H9 (cell line): ENCODE data around the gene RFNG. TPM values are rescaled to one million over a fixed set of nuclear protein-coding genes. Genes with fewer than 3 reads are reported as not detected.

ENCODE experiments used
- DNase-seq: peaks from one replicate; pipeline ENCODE4 v3.0.0-alpha.2; 2017
- H2AFZ ChIP-seq: one replicate; pipeline ENCODE4 v1.6.1; 2013; ENCODE audit warnings: mild to moderate bottlenecking, low read length, control low read depth, moderate library complexity
- H2AK5ac ChIP-seq: 2 replicates; pipeline ENCODE4 v1.6.1; 2013; ENCODE audit warnings: low read length, control low read depth, mixed read lengths; ENCODE audit not compliant: insufficient read length
- H2BK120ac ChIP-seq: one replicate; pipeline ENCODE4 v1.6.1; 2013; ENCODE audit warnings: low read depth, mild to moderate bottlenecking, low read length, control low read depth, inconsistent platforms; ENCODE audit not compliant: poor library complexity, severe bottlenecking
- H2BK12ac ChIP-seq: 2 replicates; pipeline ENCODE4 v1.6.1; 2013; ENCODE audit warnings: low read length, control low read depth, mixed read lengths, low read depth; ENCODE audit not compliant: insufficient read length
- H2BK15ac ChIP-seq: 2 replicates; pipeline ENCODE4 v1.6.1; 2013; ENCODE audit warnings: low read depth, low read length, control low read depth
- H2BK20ac ChIP-seq: one replicate; pipeline ENCODE4 v1.6.1; 2013; ENCODE audit warnings: low read depth, mild to moderate bottlenecking, low read length, control low read depth, inconsistent platforms; ENCODE audit not compliant: poor library complexity, severe bottlenecking
- H2BK5ac ChIP-seq: 2 replicates; pipeline ENCODE4 v1.6.1; 2013; ENCODE audit warnings: low read length, control low read depth, mixed read lengths; ENCODE audit not compliant: insufficient read length
- H3K14ac ChIP-seq: 2 replicates; pipeline ENCODE4 v1.6.1; 2013; ENCODE audit warnings: low read length, control low read depth; ENCODE audit not compliant: insufficient read depth
- H3K18ac ChIP-seq: 2 replicates; pipeline ENCODE4 v1.6.1; 2013; ENCODE audit warnings: low read depth, mild to moderate bottlenecking, mixed read lengths, low read length, control low read depth; ENCODE audit not compliant: insufficient read length
- H3K23ac ChIP-seq: 2 replicates; pipeline ENCODE4 v1.6.1; 2013; ENCODE audit warnings: low read length, control low read depth, mixed read lengths, low read depth; ENCODE audit not compliant: insufficient read length
- H3K23me2 ChIP-seq: 2 replicates; pipeline ENCODE4 v1.6.1; 2013; ENCODE audit warnings: low read depth, mild to moderate bottlenecking, mixed read lengths, low read length, control low read depth; ENCODE audit not compliant: insufficient read length, poor library complexity, severe bottlenecking
- H3K27ac ChIP-seq: 2 replicates; pipeline ENCODE4 v1.5.1; 2013; ENCODE audit warnings: low read length, control low read depth, mixed read lengths, low read depth; ENCODE audit not compliant: insufficient read length
- H3K27me3 ChIP-seq: 2 replicates; pipeline ENCODE4 v1.6.1; 2013; ENCODE audit warnings: low read length, control low read depth, inconsistent platforms; ENCODE audit not compliant: insufficient read depth
- H3K4ac ChIP-seq: 2 replicates; pipeline ENCODE4 v1.6.1; 2013; ENCODE audit warnings: low read depth, mild to moderate bottlenecking, control low read depth, inconsistent platforms, low read length, moderate library complexity
- H3K4me1 ChIP-seq: 2 replicates; pipeline ENCODE4 v1.6.1; 2013; ENCODE audit warnings: low read length, control low read depth, inconsistent platforms; ENCODE audit not compliant: insufficient read depth
- H3K4me2 ChIP-seq: 2 replicates; pipeline ENCODE4 v1.6.1; 2013; ENCODE audit warnings: low read length, control low read depth, mixed read lengths; ENCODE audit not compliant: insufficient read length, insufficient read depth
- H3K56ac ChIP-seq: 2 replicates; pipeline ENCODE4 v1.6.1; 2013; ENCODE audit warnings: low read depth, mild to moderate bottlenecking, mixed read lengths, low read length, control low read depth; ENCODE audit not compliant: insufficient read length
- H3K79me1 ChIP-seq: 2 replicates; pipeline ENCODE4 v1.6.1; 2013; ENCODE audit warnings: low read depth, mild to moderate bottlenecking, moderate library complexity, low read length, control low read depth, inconsistent platforms; ENCODE audit not compliant: insufficient read depth, poor library complexity, severe bottlenecking
- H3K79me2 ChIP-seq: 2 replicates; pipeline ENCODE4 v1.6.1; 2013; ENCODE audit warnings: low read length, control low read depth, inconsistent platforms; ENCODE audit not compliant: insufficient read depth
- H3K9ac ChIP-seq: 2 replicates; pipeline ENCODE4 v1.6.1; 2013; ENCODE audit warnings: low read length, control low read depth, mixed read lengths; ENCODE audit not compliant: insufficient read length; ENCODE audit errors: extremely low read depth
- H3K9me3 ChIP-seq: one replicate; pipeline ENCODE4 v1.6.1; 2013; ENCODE audit warnings: low read depth, low read length, inconsistent platforms; ENCODE audit not compliant: control insufficient read depth
- H3T11ph ChIP-seq: one replicate; pipeline ENCODE4 v1.6.1; 2013; ENCODE audit warnings: mild to moderate bottlenecking, low read length, control low read depth, inconsistent platforms
- H4K20me1 ChIP-seq: one replicate; pipeline ENCODE4 v1.6.1; 2013; ENCODE audit not compliant: control insufficient read depth, insufficient read length, insufficient read depth
- H4K5ac ChIP-seq: 2 replicates; pipeline ENCODE4 v1.6.1; 2013; ENCODE audit warnings: low read depth, mild to moderate bottlenecking, mixed read lengths, low read length, control low read depth; ENCODE audit not compliant: insufficient read length
- H4K8ac ChIP-seq: replicated peaks from 2 replicates; pipeline ENCODE4 v1.6.1; 2013; ENCODE audit warnings: low read length, control low read depth, mixed read lengths, low read depth; ENCODE audit not compliant: insufficient read length
- H4K91ac ChIP-seq: 2 replicates; pipeline ENCODE4 v1.6.1; 2013; ENCODE audit warnings: low read depth, mild to moderate bottlenecking, moderate library complexity, mixed read lengths, low read length, control low read depth; ENCODE audit not compliant: insufficient read length
- H3K27ac Mint-ChIP-seq, 3 experiments: 2 replicates in 2 of 3; 3 replicates in 1 of 3; pipeline ENCODE4 v1.8.0; 2020 to 2021; ENCODE audit warnings: mixed read lengths in 3 of 3, mild to moderate bottlenecking in 1 of 3, moderate library complexity in 1 of 3
- H3K27me3 Mint-ChIP-seq: 2 replicates; pipeline ENCODE4 v1.8.0; 2021; ENCODE audit warnings: low read depth, mild to moderate bottlenecking, moderate library complexity, mixed read lengths
- H3K36me3 Mint-ChIP-seq, 3 experiments: 2 replicates in 2 of 3; 3 replicates in 1 of 3; pipeline ENCODE4 v1.8.0; 2020 to 2021; ENCODE audit warnings: low read depth in 3 of 3, mixed read lengths in 3 of 3; ENCODE audit not compliant: insufficient read depth in 1 of 3
- H3K4me1 Mint-ChIP-seq, 2 experiments: 2 replicates each; pipeline ENCODE4 v1.8.0; 2020; ENCODE audit warnings: mixed read lengths in 2 of 2
- H3K4me3 Mint-ChIP-seq, 2 experiments: 2 replicates in 1 of 2; 3 replicates in 1 of 2; pipeline ENCODE4 v1.8.0; 2020 to 2021; ENCODE audit warnings: mild to moderate bottlenecking in 2 of 2, mixed read lengths in 2 of 2, moderate library complexity in 1 of 2
- H3K9me3 Mint-ChIP-seq, 2 experiments: 2 replicates in 1 of 2; 3 replicates in 1 of 2; pipeline ENCODE4 v1.8.0; 2020; ENCODE audit warnings: mild to moderate bottlenecking in 2 of 2, mixed read lengths in 2 of 2, moderate library complexity in 1 of 2
- WGBS: extraction: QIAGEN DNeasy Blood & Tissue Kit; methylation state at CpG from one replicate; pipeline ENCODE4 v1.1.7; 2013; ENCODE audit warnings: missing lambda C conversion rate, low lambda C conversion rate, mixed read lengths; ENCODE audit not compliant: insufficient read length; ENCODE audit errors: extremely low coverage; 5-methylcytosine and 5-hydroxymethylcytosine counted together
- total RNA-seq: library from RNA; stranded (reverse); gene quantifications from 2 replicates; pipeline ENCODE4 v1.2.1, GENCODE V29; 2021
- TF ChIP-seq, protein P1 (sequence below): fragments of 200-600 bp; sonication (generic); conservative IDR thresholded peaks from 3 replicates; pipeline ENCODE4 v1.8.0; 2021; ENCODE audit warnings: antibody characterized with exemption, mild to moderate bottlenecking

RFNG gene
- total RNA-seq, 1 experiment from 2014 or later = 34.0 TPM

DNA sequence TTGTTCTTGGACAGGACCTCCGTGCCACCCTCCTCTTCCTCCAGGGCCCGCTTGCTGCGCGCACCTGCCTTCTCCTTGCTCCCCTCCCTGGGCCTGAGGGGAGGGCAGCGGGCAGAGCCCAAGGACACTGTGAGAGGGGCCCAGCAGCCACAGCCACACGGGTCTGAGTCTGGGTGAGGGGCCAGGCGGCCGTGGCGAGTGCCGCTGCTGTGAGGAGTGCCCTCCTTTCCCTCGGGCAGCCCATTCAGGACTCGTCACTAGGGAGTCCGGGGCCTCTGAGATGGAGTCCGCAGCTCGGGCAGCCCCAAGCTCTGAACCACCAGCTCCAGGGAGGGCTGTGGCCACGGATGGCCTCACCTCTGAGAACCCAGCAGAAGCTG lies 8.4 kb upstream of the RFNG start:
- no peak overlapping the region for H3K4me2 ChIP-seq
- H3K4me3 Mint-ChIP-seq = no peak overlapping the region
- H3K4ac ChIP-seq = no peak overlapping the region
- no peaks in the 10 kb centered on the region for H3K9me3 Mint-ChIP-seq
- H3K27me3 Mint-ChIP-seq = no peaks in the 10 kb centered on the region
- peaks cover 6% of the 10 kb centered on the region for H3K23me2 ChIP-seq
- no peak overlapping the region for H3K18ac ChIP-seq
- H4K91ac ChIP-seq = no peak overlapping the region
- H3K27ac ChIP-seq = no peak overlapping the region
- no peak overlapping the region for H2BK5ac ChIP-seq
- H4K5ac ChIP-seq = no peak overlapping the region
- TF ChIP-seq, protein P1, sequence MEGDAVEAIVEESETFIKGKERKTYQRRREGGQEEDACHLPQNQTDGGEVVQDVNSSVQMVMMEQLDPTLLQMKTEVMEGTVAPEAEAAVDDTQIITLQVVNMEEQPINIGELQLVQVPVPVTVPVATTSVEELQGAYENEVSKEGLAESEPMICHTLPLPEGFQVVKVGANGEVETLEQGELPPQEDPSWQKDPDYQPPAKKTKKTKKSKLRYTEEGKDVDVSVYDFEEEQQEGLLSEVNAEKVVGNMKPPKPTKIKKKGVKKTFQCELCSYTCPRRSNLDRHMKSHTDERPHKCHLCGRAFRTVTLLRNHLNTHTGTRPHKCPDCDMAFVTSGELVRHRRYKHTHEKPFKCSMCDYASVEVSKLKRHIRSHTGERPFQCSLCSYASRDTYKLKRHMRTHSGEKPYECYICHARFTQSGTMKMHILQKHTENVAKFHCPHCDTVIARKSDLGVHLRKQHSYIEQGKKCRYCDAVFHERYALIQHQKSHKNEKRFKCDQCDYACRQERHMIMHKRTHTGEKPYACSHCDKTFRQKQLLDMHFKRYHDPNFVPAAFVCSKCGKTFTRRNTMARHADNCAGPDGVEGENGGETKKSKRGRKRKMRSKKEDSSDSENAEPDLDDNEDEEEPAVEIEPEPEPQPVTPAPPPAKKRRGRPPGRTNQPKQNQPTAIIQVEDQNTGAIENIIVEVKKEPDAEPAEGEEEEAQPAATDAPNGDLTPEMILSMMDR = no peak
- peaks cover 4 to 38% (median 38%) of the 10 kb centered on the region in 3 experiments for H3K36me3 Mint-ChIP-seq
- no peak overlapping the region for H2BK12ac ChIP-seq
- no peak overlapping the region for H3K56ac ChIP-seq
- no CpG with 5 or more reads among the region's 16 CpGs for WGBS
- no peak overlapping the region for H3K9ac ChIP-seq
- no peak overlapping the region for H4K8ac ChIP-seq
- no peak overlapping the region for H2BK120ac ChIP-seq
- H3K79me2 ChIP-seq = no peaks in the 10 kb centered on the region
- no peak overlapping the region for H2BK15ac ChIP-seq
- peaks cover 3% of the 10 kb centered on the region for H4K20me1 ChIP-seq
- no peaks in the 10 kb centered on the region for H3K4me1 ChIP-seq
- H3T11ph ChIP-seq = no peak overlapping the region
- H2AK5ac ChIP-seq = no peak overlapping the region
- no peak for DNase-seq
- H3K79me1 ChIP-seq = no peaks in the 10 kb centered on the region
- H3K4me1 Mint-ChIP-seq = no peaks in the 10 kb centered on the region
- H3K27me3 ChIP-seq = no peaks in the 10 kb centered on the region
- no peaks in the 10 kb centered on the region for H3K9me3 ChIP-seq
- H3K14ac ChIP-seq = no peak overlapping the region
- H2AFZ ChIP-seq = no peak overlapping the region
- no peak overlapping the region for H2BK20ac ChIP-seq
- no peak overlapping the region for H3K27ac Mint-ChIP-seq
- H3K23ac ChIP-seq = no peak overlapping the region
